ENCODE results near the gene PITPNM3.
A peak's percentile ranks its signal among the peaks of the same experiment; 100 is the strongest.

The PITPNM3 gene

DNA sequence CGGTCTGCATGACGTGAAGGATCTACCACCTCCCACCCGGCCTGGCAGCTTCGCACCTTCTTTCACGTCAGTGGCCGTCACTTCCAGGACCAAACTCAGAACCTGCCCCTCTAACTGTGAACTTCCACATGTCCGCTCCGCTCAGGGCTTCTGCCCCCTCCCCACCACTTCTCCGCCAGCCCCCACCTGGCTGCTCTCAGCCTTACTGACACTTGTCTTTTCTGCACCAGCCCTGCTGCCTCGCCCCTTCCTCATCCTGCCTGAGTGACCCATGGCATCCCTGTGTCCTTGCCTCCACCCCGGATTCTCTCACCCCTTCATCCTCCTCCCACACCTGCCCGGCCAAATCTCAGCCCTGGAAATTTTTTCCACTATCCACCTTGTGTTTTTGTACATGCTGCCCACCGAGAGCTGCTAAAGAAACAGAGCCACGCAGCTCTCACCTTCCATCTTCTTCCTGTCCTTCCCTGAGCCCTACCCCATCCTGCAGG, 97.8 kb downstream of the PITPNM3 start:
- DNase-seq = no peak

DNA sequence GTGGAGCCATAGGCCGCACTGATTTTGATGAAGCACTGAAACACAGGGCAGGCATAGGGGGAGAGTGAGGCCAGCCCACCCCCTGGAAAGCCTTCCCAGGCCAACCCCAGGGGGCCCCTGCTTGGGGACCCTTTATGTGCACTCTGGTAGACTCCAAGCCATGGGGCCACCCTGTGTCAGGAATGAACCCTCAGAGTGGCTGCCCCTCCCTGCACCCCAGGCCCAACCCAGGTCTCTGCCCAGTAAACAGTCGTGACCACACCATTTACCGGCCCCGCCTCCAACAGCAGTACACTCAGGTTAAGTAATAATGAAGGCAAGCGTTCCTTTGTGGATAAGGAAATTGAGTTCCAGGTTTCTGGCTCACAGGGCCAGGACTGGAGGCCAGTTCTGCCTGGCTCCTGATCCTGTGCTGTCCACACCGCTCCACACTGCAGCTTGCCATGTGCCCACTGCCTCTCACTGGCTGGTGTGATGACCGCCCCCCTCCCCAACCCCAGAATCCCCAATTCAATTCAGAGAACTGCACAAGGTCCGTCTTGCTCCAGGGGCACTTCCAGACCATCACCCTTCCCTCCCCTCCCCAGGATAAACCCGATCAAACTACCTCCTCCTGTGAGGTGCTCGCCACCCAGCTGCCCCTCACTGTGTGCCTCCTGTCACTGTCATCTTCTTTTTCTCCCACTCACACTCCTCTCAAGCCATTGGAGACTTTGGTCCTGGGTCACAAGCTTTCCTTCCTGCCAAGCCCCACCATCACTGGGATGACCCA, 98.5 kb downstream of the PITPNM3 start:
- DNase-seq = no peak

DNA sequence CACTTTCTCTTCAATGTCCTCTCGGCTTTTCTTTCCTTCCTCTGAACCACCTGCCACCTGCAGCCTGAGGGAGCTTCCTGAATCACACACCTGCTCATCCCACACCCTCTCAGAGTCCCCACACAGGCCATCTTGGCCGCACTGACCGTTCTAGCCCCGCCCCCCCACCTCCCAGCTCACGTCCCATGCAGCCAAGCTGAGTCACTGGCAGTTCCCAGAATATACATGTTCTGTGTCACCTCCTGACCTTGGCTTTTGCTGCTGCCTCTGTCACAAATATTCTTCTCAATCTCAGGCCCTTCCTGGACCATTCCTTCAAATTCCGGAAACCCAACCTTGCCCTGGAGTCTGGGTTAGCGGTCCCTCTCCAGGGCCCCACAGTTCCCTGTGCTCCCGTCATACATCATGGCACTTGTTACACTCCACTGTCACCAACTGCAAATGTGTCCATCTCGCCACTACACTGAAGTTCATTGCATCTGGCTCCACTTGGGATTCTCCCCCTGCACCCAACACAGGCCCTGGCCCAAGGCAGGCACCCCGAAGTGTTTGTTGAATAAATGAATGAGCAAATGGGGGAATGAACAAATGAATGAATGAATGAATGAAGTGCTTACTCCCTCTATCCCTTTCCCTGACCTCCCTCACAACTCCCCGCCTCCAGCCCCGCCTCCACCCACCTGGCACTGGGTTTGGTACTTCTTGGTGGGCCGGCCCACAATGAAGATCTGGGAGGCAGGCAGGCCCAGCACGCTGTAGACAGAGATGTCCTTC, 99.3 kb downstream of the PITPNM3 start:
- DNase-seq = peak; percentile 43 to 61

DNA sequence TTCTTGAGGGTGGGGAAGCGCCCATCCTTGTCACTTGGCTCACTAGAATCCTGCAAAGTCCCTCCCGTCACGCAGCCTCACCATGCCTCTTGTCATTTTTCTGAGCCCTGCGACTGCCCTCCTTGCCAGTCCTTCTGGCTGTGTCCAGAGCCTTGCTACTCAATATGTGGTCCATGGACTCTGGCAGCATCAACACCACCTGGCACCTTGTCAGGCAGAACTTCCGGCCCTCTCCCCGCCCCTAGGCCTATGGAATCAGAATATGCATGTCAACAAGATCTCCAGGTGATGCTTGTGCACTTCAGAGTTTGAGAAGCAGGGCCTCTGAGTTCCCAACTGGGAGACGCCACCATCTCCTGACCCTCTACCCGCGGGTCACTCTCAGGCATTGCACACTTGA, 100.0 kb downstream of the PITPNM3 start:
- DNase-seq = no peak

DNA sequence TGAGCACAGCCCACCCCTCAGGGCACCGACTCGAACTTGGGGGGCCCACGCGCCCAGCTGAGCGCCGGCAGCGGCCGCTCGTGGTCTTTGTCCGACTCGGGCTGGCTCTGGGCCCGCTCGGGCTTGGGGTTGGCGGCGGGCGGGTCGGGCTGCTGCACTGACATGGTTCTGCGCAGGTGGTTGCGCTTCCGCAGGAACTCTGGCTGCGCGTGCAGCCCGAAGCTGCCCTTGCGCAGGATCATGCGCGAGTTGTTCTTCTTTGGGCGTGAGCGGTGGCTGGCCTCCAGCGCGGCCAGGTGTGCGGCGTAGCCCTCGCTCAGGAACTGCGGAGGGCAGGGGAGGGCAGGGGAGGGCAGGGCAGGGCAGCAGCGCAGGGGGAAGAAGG, 101.0 kb downstream of the PITPNM3 start:
- no peak for DNase-seq

DNA sequence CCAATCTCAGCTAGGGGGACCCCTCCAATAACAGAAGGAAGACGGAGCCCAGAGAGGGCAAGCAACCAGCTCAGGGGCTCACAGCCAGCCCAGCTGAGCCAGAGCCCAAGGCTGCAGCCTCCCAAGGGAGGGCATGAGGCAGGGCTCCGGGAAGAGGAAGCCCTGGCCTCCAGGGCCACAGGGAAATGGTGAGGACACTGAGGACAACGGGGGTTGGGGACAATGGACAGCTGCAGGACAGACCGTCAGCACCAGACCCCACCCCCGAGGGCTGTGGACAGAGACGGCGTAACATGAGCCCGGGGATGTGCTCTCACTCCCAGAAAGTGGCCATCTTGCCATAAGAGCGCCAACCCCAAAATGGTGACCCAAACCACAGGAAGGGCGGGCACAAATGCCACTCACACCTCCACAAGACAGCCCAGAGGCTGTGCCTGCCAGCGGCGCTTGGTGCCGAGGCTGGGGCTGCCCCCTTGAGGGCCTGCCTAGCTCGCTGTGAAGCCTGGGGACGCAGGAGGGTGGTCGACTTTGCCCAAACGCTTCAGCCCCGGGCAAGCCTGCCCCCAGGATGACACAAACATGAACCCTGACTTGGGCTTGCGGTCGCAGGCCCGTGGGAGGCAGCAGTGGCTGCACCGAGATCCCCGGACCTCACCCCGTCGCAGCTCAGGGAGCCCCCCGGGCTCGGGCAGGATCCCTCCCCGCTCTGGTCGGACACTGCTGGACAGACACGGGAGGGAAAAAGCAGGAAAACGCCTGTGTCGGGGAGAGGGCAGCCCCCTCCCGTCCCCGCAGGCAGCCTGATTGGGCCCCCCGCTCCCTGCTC, 101.6 kb downstream of the PITPNM3 start:
- no peak for DNase-seq

DNA sequence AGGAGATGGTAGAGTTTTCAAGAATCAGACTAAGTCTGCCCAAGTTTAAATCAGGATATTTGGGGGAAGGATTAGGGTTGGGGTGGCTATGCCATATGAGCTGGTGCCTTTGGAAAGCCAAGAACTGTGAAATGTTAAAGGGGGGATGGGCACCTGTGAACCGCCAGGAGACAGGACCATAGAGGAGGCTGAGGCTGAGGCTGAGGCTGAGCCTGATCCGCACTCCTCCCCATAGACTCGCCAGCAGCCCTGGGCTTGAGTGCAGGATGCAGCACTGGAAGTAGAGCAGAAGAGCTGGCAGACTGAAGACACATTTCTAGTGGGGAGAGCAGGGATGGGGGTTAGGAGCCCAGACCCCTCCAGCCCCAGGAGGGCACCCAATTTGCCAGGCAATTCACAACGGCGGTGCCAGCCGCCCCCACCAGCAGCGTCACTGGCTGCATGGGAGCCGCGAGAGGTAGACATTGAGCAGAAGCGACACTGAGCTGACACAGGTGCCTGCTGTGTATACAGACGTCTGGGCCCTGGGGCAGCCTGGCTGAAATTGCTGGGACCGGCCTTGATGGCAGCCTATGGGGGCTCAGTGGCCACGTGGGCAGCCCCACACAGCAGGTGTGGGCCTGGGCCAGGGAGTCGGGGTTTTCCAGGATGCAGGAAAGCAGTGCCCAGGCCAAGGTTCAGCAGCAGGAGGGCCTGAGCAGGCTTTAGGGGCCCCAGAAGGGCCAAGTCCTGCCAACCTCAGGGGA, 102.9 kb downstream of the PITPNM3 start:
- DNase-seq = no peak

DNA sequence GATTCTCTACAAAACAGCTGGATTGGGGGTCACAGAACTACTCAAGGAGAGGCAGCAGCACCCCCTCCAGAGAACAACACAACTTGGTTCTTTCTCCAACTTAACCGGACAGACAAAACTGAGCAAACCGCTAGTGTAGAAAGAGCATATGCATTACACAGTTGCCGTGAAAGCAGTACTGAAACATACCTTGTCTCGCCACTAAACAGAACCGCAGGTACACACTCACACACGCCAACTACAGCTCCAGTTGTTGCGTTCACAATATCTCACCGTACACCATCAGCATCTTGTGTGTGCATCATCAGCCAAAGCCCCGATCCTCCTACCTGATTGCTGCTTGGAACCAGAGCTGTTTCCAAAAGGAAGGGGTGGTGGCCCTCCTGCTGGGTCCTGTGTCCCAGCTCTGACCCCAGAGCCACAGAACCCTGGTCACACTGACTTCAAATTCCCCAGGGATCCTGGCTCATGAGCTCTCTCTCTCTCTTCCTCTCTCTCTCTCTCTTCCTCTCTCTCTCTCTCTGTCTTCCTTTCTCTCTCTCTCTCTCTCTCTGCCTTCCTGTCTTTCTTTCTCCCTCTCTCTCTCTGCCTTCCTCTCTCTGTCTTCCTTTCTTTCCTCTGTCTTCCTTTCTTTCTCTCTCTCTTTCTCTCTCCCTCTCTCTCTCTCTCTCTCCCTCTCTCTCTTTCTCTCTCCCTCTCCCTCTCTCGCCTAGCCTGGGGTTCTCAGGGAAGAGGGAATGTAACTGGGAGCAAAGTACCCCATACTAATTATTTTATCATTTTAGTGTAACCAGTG, 103.7 kb downstream of the PITPNM3 start:
- no peak for DNase-seq

DNA sequence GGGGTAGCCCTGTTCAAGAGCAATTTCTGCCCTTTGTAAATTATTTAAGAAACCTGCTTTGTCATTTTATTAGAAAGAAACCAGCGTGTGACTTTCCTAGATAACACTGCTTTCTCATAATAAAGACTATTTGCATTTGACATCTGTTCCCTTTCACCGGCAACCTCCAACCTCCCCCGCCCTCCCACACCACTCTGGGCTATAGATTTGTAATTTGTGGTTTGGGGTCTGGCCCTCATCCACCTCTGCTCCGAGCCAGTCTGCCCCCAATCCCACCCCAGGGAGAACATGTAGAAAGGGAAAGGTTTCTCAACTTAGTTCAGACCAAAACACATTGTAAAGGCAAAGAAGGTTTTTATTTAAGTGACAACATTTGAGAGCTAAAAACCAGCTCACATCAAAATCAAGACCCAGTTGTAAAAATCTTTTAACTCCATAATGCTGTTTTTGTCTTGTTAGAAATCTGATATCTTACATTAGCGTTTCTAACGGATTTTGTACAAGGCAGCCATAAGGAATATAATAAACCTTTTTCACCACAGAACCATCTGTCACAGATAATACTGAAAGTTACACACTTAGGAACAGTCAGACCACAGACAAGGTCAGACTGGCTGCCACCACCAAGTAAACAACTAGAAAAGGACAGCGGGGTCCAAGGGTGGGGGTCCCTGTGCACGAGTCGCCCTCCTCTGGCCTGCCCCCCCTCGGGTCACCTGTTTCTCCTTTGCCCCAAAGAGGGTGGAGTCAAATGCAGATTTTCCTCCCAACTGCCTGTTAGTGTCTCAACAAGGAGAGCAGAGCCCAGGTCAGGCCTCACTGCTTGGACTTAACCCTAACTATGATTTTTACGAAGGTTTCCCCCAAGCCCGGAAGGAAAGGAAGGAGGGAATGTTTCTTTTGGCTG, 105.2 kb downstream of the PITPNM3 start:
- no peak for DNase-seq

DNA sequence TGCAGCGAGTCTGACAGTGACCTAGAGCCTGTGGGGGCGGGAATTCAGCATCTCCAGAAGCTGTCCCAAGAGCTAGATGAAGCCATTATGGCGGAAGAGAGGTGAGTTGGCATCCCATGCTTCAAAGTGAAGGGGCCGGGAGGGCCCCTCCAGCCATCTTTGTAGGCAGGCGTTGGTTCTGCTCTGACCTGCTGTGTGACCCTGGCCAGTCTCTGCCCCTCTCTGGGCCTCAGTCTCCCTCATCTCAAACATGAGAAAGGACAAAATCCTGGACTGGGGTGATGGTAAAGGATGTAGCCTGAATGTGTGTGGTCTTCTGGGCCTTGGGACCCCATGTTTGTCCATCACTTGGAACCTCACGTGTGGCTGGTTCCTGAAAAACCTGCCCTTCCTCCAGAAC, 107.0 kb downstream of the PITPNM3 start:
- DNase-seq = no peak

DNA sequence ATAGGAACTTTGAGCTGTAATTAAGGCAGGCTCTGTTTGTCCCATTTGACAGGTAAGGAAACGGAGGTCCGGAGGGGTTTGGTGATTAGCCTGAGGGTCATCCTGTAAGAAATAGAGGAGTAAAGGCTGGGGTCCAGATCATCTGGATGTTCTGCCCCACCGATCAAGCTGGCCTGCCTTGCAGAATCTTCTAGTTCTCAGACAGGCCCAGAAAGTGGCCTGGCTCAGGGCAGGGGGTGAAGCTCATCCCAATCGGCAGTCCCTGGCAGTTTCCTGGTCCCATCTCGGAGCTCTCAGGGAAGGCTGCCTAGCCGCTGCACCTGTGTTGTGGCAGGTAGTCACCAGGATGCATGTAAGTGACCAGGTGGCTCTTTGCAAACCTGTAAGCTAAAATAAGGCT, 107.9 kb downstream of the PITPNM3 start:
- no peak for DNase-seq

DNA sequence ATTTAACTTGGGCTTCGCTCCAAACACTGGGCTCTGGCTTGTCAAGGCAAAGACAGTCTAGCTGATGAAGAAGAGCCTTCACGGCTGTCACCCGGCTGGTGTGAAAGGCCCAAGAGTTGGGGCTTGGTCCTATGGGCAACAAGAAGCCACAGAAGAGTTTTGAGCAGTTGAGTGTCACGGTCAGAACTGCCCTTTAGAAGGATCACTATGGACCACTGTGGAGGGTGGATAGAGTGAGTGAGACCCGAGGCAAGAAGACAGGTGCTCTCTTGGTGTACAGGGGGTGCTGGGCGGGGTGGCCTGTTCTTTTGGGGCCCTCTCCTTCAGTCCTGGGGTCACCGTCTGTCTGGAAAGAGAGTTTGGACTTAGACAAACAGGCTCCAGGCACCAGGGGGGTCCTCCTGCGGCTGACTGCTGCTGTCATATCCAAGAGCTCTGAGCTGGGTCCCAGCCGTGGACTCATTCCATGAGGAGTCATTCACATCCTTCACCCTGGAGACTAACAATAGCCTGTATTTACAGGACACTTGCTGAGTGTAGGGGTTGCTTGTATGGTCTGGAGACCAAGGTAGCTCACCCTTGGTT, 109.7 kb downstream of the PITPNM3 start:
- no peak for DNase-seq

DNA sequence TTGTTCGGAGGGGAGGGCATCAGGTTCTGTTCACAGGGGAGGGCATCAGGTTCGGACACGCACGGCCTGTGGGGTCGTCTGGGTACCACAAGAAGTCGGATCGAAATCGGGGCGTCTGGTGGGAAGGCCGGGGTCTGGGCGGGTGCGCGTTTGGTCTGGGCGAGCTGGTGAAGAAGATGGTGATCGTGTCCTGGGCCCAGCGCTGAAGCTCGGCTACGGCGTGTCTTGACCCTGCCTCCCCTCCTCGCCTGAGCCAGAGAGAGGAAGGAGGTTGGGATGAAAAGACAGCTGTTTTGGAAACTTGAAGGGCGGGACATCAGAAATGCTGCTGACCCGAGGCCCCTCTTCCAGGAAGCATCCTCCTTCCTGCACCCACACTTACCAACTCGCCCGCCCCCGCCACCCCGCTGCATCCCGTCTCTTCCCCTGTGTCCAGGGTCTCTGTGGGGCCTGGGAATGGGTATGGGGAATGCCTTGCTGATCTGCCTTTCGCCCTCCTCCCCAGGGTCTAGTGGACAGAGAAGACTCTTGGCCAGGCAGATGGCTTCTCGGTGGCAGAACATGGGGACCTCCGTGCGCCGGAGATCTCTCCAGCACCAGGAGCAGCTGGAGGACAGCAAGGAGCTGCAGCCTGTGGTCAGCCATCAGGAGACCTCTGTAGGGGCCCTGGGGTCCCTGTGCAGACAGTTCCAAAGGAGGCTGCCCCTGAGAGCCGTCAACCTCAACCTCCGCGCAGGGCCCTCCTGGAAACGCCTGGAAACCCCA, 111.6 kb downstream of the PITPNM3 start:
- DNase-seq = no peak

DNA sequence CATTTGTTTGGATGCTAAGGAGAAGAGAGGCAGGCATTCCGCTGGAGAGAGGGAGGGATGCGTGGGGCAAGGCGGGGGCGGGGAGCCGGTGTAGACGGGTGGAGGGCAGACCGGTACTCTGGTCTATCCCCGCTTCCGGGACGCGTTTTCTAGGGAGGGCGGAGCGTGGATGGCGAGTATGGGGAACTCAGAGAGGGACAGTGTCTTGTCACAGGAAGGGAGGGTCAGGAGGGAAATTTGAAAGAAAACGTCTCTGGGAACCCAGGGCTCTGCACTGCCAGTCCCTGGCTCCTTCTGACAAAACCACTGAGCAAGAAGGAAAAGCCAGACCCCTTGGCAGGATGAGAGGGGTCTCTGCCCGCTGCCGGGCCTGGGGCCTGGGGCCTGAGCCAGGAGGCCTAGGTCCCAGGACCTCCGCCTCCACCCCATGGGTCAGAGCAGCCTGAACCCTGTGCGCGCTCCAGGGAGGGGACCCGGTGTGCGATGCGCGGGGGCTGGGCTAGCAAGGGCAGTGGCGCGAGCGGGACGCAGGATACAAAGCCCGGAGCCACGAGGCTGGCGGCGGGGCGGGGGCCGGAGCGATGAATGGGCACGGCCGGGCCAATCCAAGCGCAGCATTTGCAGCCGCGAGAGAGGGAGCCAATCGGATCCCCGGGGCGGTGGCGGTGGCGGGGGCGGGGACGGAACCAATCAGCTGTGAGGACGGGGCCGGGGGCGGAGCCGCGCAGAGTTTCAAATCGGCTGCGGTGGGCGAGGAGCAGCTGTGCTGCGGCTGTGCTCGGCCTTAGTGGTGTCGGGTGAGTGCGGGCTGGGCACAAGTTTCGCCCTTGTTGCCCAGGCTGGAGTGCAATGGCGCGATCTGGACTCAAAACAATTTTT, 112.4 kb downstream of the PITPNM3 start, which contains the start of gene PIMREG:
PIMREG (plus strand) TSS at position 764 of the 879 bp plus-strand sequence. CDS start 656 bp downstream, outside the sequence.
- peak; percentile 89 to 95 for DNase-seq

DNA sequence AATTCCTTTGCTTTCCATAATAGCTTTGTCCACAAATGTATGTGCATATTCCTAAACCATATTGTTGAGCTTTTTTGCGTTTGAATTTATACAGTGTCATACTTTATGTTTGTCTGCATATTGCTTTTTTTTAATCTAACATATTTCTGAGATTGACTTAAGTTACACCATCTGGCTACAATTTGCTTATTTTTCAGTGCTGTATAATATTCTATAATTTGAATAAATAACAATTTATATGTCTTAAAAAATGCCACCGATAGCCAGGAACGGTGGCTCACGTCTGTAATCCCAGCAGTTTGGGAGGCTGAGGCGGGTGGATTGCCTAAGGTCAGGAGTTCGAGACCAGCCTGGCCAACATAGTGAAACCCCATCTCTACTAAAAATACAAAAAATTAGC, 113.6 kb downstream of the PITPNM3 start:
- no peak for DNase-seq

DNA sequence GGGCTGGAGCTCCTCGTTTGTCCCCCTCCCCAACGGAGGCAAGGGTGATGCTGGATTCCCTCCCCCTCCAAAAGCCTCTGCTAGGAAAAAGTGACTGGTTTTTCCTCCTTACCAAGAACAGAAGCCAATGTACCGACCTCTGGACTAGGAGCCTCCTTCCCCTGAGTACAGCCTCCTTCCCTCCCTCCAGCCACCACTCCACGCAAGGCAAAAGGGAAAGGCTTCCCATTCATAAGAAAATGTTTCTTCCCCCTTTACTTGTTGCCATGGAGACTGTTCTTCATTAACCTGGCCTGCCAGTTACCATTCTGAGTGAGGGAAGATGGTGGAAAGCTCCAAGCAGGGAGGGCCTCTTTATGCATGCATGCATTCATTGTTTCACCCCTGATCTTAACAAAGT, 116.4 kb downstream of the PITPNM3 start:
- DNase-seq = no peak

DNA sequence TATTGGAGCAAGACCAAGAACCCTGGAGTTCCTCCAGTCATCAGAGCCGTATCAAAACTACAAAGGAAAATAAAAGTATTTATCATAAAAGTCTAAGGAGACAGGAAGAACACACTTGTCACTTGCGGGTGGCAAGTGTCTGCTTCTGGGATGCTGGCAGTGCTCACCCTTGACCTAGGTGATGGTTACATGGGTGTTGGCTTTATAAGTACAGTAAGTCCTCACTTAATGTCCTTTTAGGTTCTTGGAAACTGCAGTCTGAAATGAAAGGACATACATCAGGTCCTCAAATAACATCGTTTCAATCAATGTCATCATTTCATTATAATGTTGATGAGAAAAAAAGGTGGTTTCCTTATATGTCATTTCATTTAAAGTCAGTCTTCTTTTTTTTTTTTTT, 118.4 kb downstream of the PITPNM3 start:
- DNase-seq = no peak

DNA sequence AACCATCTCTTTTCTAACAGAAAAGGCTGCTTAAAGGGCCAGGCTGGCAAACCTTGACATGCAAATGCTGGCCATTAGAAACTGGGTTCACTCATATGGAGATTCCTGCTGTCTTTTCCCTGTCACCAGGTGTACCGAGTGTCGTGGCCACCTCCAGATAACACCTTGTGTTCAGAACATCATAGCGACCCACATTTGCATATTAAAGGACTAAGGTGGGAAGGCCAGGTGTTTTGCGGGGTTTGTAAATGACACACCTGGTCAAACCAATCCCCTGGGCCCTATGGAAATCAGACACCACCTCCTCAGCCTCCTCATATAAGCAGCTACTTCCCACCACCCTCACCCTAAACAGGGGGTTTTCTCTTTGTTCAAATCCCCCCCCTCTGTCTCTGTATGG, 118.9 kb downstream of the PITPNM3 start:
- no peak for DNase-seq

Data from inflammatory macrophage treated with lipopolysaccharide for 1 hour (primary cell).